ENCODE data around the gene CPNE9.

CPNE9 gene

DNA sequence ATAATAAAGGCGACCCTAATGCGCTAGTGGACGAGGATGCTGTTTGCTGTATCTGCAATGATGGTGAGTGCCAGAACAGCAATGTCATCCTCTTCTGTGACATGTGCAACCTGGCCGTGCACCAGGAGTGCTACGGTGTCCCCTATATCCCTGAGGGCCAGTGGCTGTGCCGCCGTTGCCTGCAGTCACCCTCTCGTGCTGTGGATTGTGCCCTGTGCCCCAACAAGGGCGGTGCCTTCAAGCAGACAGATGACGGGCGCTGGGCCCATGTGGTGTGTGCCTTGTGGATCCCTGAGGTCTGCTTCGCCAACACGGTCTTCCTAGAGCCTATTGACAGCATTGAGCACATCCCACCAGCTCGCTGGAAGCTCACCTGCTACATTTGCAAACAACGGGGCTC is 35.5 kb downstream of the CPNE9 start:
- Histone ChIP-seq H3K4me3 (replicated peaks; ENCODE audit: insufficient read depth, low read length) (no peak overlapping the region), H3K27ac (replicated peaks) (no peak overlapping the region), H3K27me3 (ENCODE audit: insufficient read depth, poor library complexity, severe bottlenecking) (no peaks in the 10 kb centered on the region)
- DNase-seq (ENCODE audit: low read depth in 1 of 2, low spot score in 1 of 2): no peak
- TF ChIP-seq GABPA (IDR thresholded peaks at IDR 0.05; ENCODE audit: low read depth) (no peak), CTCF (IDR thresholded peaks at IDR 0.05; ENCODE audit: insufficient read depth, low read length) (no peak), POLR2AphosphoS5 (IDR thresholded peaks at IDR 0.05; ENCODE audit: low read depth) (no peak), SPI1 (IDR thresholded peaks at IDR 0.05; ENCODE audit: borderline replicate concordance, low read depth) (no peak)
- TF ChIP-seq, protein P1, sequence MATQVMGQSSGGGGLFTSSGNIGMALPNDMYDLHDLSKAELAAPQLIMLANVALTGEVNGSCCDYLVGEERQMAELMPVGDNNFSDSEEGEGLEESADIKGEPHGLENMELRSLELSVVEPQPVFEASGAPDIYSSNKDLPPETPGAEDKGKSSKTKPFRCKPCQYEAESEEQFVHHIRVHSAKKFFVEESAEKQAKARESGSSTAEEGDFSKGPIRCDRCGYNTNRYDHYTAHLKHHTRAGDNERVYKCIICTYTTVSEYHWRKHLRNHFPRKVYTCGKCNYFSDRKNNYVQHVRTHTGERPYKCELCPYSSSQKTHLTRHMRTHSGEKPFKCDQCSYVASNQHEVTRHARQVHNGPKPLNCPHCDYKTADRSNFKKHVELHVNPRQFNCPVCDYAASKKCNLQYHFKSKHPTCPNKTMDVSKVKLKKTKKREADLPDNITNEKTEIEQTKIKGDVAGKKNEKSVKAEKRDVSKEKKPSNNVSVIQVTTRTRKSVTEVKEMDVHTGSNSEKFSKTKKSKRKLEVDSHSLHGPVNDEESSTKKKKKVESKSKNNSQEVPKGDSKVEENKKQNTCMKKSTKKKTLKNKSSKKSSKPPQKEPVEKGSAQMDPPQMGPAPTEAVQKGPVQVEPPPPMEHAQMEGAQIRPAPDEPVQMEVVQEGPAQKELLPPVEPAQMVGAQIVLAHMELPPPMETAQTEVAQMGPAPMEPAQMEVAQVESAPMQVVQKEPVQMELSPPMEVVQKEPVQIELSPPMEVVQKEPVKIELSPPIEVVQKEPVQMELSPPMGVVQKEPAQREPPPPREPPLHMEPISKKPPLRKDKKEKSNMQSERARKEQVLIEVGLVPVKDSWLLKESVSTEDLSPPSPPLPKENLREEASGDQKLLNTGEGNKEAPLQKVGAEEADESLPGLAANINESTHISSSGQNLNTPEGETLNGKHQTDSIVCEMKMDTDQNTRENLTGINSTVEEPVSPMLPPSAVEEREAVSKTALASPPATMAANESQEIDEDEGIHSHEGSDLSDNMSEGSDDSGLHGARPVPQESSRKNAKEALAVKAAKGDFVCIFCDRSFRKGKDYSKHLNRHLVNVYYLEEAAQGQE (IDR thresholded peaks at IDR 0.05; ENCODE audit: insufficient replicate concordance, low read depth): no peak

GRCh38 chr3:9742560-9742959 is 38.9 kb downstream of the CPNE9 start:
- DNase-seq (ENCODE audit: low read depth in 1 of 2, low spot score in 1 of 2): no peak
- H3K4me3 ChIP-seq (replicated peaks; ENCODE audit: insufficient read depth, low read length): no peak overlapping the region
- no peak for TF ChIP-seq SPI1 (IDR thresholded peaks at IDR 0.05; ENCODE audit: borderline replicate concordance, low read depth)
- no peak for TF ChIP-seq POLR2AphosphoS5 (IDR thresholded peaks at IDR 0.05; ENCODE audit: low read depth)
- TF ChIP-seq CTCF (IDR thresholded peaks at IDR 0.05; ENCODE audit: insufficient read depth, low read length): no peak
- TF ChIP-seq, protein P1 (IDR thresholded peaks at IDR 0.05; ENCODE audit: insufficient replicate concordance, low read depth): no peak
- TF ChIP-seq GABPA (IDR thresholded peaks at IDR 0.05; ENCODE audit: low read depth): no peak
- H3K27ac ChIP-seq (replicated peaks): no peak overlapping the region
- no peaks in the 10 kb centered on the region for H3K27me3 ChIP-seq (ENCODE audit: insufficient read depth, poor library complexity, severe bottlenecking)

DNA sequence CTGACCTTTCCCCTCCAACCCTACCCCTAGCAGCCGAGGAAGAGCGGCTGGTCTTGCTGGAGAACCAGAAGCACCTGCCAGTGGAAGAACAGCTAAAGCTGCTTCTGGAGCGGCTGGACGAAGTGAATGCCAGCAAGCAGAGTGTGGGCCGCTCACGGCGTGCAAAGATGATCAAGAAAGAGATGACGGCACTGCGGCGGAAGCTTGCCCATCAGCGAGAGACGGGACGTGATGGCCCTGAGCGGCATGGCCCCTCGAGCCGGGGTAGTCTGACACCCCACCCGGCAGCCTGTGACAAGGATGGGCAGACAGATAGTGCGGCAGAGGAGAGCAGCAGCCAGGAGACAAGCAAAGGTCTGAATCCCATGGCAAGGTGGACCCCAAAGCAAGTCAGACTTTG is 39.9 kb downstream of the CPNE9 start:
- no peak overlapping the region for H3K27ac ChIP-seq (replicated peaks)
- TF ChIP-seq POLR2AphosphoS5 (IDR thresholded peaks at IDR 0.05; ENCODE audit: low read depth): 0 out of 2 replicates have a peak, but pooled peaks have one; percentile 3
- no peak for TF ChIP-seq GABPA (IDR thresholded peaks at IDR 0.05; ENCODE audit: low read depth)
- H3K27me3 ChIP-seq (ENCODE audit: insufficient read depth, poor library complexity, severe bottlenecking): no peaks in the 10 kb centered on the region
- H3K4me3 ChIP-seq (replicated peaks; ENCODE audit: insufficient read depth, low read length): no peak overlapping the region
- no peak for DNase-seq (ENCODE audit: low read depth in 1 of 2, low spot score in 1 of 2)

DNA sequence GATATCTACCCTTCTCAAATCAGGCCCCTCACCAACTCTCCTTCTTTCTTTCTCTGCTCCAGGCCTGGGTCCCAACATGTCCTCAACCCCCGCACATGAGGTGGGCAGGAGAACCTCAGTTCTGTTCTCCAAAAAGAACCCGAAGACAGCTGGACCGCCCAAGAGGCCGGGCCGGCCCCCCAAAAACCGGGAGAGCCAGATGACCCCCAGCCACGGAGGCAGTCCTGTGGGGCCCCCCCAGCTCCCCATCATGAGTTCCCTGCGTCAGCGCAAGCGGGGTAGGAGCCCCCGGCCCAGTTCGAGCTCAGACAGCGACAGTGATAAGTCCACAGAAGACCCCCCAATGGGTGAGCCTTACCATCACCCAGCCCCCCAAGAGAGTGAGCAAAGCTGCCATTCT is 40.5 kb downstream of the CPNE9 start:
- DNase-seq (ENCODE audit: low read depth in 1 of 2, low spot score in 1 of 2): no peak
- Histone ChIP-seq H3K27ac (replicated peaks) (no peak overlapping the region), H3K4me3 (replicated peaks; ENCODE audit: insufficient read depth, low read length) (no peak overlapping the region), H3K27me3 (ENCODE audit: insufficient read depth, poor library complexity, severe bottlenecking) (no peaks in the 10 kb centered on the region)
- no peak for TF ChIP-seq GABPA (IDR thresholded peaks at IDR 0.05; ENCODE audit: low read depth)
- TF ChIP-seq, protein P1 (IDR thresholded peaks at IDR 0.05; ENCODE audit: insufficient replicate concordance, low read depth): no peak
